HepG2 (cell line): Measurements from ENCODE around the gene PLCB1. TPM values are rescaled to one million over a fixed set of nuclear protein-coding genes. Genes with fewer than 3 reads are reported as not detected.

Source experiments
- ATF4 ChIP-seq, 2 experiments: fragments of 450-650 bp in 1 of 2; sonication (generic) in 1 of 2; formaldehyde crosslinking; IDR thresholded peaks; 2 replicates each; pipeline versions ENCODE4 v1.5.0 to v1.8.0; 2020 to 2022; ENCODE audit warnings: mild to moderate bottlenecking in 1 of 2, missing genetic modification reagents in 1 of 2
- CENPX ChIP-seq: sonication (generic); formaldehyde crosslinking; IDR thresholded peaks from 2 replicates; pipeline ENCODE4 v1.9.0; 2021; ENCODE audit warnings: mild to moderate bottlenecking, missing genetic modification reagents, moderate library complexity
- KLF15 ChIP-seq: sonication (generic); formaldehyde crosslinking; IDR thresholded peaks from 2 replicates; pipeline ENCODE4 v1.8.1; 2023; ENCODE audit warnings: borderline replicate concordance, mild to moderate bottlenecking, inconsistent platforms, missing genetic modification reagents, mixed read lengths
- MZF1 ChIP-seq: sonication (generic); formaldehyde crosslinking; IDR thresholded peaks from 2 replicates; pipeline ENCODE4 v1.8.1; 2023; ENCODE audit warnings: mild to moderate bottlenecking, missing genetic modification reagents, borderline replicate concordance
- NFKBIZ ChIP-seq: IDR thresholded peaks from 2 replicates; pipeline ENCODE4 v1.6.1; 2018; ENCODE audit warnings: missing genetic modification reagents, missing compliant biosample characterization
- SRSF4 ChIP-seq: fragments of 200-400 bp; formaldehyde crosslinking; IDR thresholded peaks from one replicate; pipeline ENCODE4 v1.6.1; 2018; ENCODE audit warnings: mild to moderate bottlenecking, low read depth, low read length, moderate library complexity; ENCODE audit not compliant: poor library complexity, severe bottlenecking
- YEATS4 ChIP-seq: sonication (generic); formaldehyde crosslinking; IDR thresholded peaks from 2 replicates; pipeline ENCODE4 v1.4.0; 2020; ENCODE audit warnings: missing genetic modification reagents, borderline replicate concordance
- ZBTB39 ChIP-seq: sonication (generic); formaldehyde crosslinking; IDR thresholded peaks from 2 replicates; pipeline ENCODE4 v1.5.0; 2020; ENCODE audit warnings: missing genetic modification reagents
- ZBTB8A ChIP-seq: sonication (generic); formaldehyde crosslinking; IDR thresholded peaks from 2 replicates; pipeline ENCODE4 v1.4.0; 2020; ENCODE audit warnings: mild to moderate bottlenecking, low read depth, missing genetic modification reagents, borderline replicate concordance
- ZNF318 ChIP-seq: sonication (generic); formaldehyde crosslinking; IDR thresholded peaks from 2 replicates; pipeline ENCODE4 v1.4.0; 2020; ENCODE audit warnings: mild to moderate bottlenecking, missing genetic modification reagents
- ZNF772 ChIP-seq: sonication (generic); formaldehyde crosslinking; IDR thresholded peaks from 2 replicates; pipeline ENCODE4 v1.5.0; 2020; ENCODE audit warnings: mild to moderate bottlenecking, missing genetic modification reagents
- polyA plus RNA-seq, 8 experiments: library from polyadenylated mRNA; depleted of rRNA in 3 of 8; stranded (reverse) in 7 of 8; unstranded in 1 of 8; fragments of >200 nt; fragmentation: Illumina TruSeq in 4 of 8; extraction: Trizol in 4 of 8; gene quantifications; 2 replicates each; pipeline versions ENCODE4 v1.2.1 to v1.2.3, GENCODE V29; 2011 to 2016; ENCODE audit warnings: low read depth in 4 of 8, missing spikeins in 1 of 8, mixed read lengths in 1 of 8; ENCODE audit not compliant: insufficient read depth in 1 of 8
- total RNA-seq, 5 experiments: library from RNA; depleted of rRNA; stranded (reverse); fragments of >200 nt; fragmentation: Illumina TruSeq; extraction: Trizol; gene quantifications; 2 replicates each; pipeline ENCODE4 v1.2.3, GENCODE V29; 2016; ENCODE audit warnings: low read depth in 1 of 5
- TF ChIP-seq, protein P1 (sequence below): sonication (generic); formaldehyde crosslinking; IDR thresholded peaks from 2 replicates; pipeline ENCODE4 v1.8.1; 2022; ENCODE audit warnings: low read depth, mild to moderate bottlenecking, missing genetic modification reagents

Gene PLCB1
- total and polyA plus RNA-seq, 2 of the 13 experiments (the other 11 are each of a cell fraction or from before 2014, with no cell fraction given) = 42.4 to 55.9 TPM

GRCh38 chr20:8144282-8145245 lies 12.5 kb downstream of the PLCB1 start (continued):
- TF ChIP-seq ZNF318 (CRISPR knock-in tag) = no peak
- peak; percentile 91 to 100 for TF ChIP-seq ATF4 (CRISPR knock-in tag; IDR thresholded peaks at IDR 0.05)
- no peak for TF ChIP-seq KLF15 (CRISPR knock-in tag)
- TF ChIP-seq ZNF772 (CRISPR knock-in tag) = peak; percentile 98
- TF ChIP-seq MZF1 (CRISPR knock-in tag) = 0 out of 2 replicates have a peak, but pooled peaks have one; percentile 8
- TF ChIP-seq CENPX (CRISPR knock-in tag) = no peak
- TF ChIP-seq ZBTB8A (CRISPR knock-in tag) = peak; percentile 62; the same call in 1 of the 2 replicates
- TF ChIP-seq YEATS4 (CRISPR knock-in tag) = no peak; the same call in 1 of the 2 replicates
- TF ChIP-seq, protein P1, sequence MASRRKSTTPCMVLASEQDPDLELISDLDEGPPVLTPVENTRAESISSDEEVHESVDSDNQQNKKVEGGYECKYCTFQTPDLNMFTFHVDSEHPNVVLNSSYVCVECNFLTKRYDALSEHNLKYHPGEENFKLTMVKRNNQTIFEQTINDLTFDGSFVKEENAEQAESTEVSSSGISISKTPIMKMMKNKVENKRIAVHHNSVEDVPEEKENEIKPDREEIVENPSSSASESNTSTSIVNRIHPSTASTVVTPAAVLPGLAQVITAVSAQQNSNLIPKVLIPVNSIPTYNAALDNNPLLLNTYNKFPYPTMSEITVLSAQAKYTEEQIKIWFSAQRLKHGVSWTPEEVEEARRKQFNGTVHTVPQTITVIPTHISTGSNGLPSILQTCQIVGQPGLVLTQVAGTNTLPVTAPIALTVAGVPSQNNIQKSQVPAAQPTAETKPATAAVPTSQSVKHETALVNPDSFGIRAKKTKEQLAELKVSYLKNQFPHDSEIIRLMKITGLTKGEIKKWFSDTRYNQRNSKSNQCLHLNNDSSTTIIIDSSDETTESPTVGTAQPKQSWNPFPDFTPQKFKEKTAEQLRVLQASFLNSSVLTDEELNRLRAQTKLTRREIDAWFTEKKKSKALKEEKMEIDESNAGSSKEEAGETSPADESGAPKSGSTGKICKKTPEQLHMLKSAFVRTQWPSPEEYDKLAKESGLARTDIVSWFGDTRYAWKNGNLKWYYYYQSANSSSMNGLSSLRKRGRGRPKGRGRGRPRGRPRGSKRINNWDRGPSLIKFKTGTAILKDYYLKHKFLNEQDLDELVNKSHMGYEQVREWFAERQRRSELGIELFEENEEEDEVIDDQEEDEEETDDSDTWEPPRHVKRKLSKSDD (CRISPR knock-in tag) = peak; percentile 84; the same call in 1 of the 2 replicates
- peak; percentile 99 for TF ChIP-seq NFKBIZ (CRISPR knock-in tag)
- TF ChIP-seq ZBTB39 = peak; percentile 96
- TF ChIP-seq SRSF4 = no peak
